GM21423 (cell line): ENCODE data around the gene MIAT.

Experiments
- ATAC-seq: cut with Tn5 transposase; IDR thresholded peaks from one replicate; pipeline ENCODE4 v1.9.1; 2021; ENCODE audit warnings: mild to moderate bottlenecking, moderate library complexity; ENCODE audit not compliant: unreplicated experiment

Gene MIAT

GRCh38 chr22:26631282-26631681 lies 26.1 kb upstream of the MIAT start:
- no peak for ATAC-seq

- no peak for ATAC-seq
These were observed 24.8 kb upstream of the MIAT start for GRCh38 chr22:26632422-26633155.

- no peak for ATAC-seq
These were observed 23.2 kb upstream of the MIAT start for GRCh38 chr22:26634189-26634588.

- ATAC-seq, result no peak
These were observed 22.3 kb upstream of the MIAT start for GRCh38 chr22:26635117-26635516.

- no peak for ATAC-seq
These were observed 21.1 kb upstream of the MIAT start for GRCh38 chr22:26636296-26636695.

GRCh38 chr22:26642465-26643417 lies 14.6 kb upstream of the MIAT start:
- no peak for ATAC-seq

- no peak for ATAC-seq
These were observed 13.8 kb upstream of the MIAT start for GRCh38 chr22:26643418-26644100.

- no peak for ATAC-seq
These were observed 11.2 kb upstream of the MIAT start for GRCh38 chr22:26646158-26646557.

GRCh38 chr22:26648011-26648497 lies 9.3 kb upstream of the MIAT start:
- ATAC-seq, result no peak

GRCh38 chr22:26648528-26649388 lies 8.6 kb upstream of the MIAT start:
- ATAC-seq, result no peak

- ATAC-seq, result no peak
These were observed 6.5 kb upstream of the MIAT start for GRCh38 chr22:26650722-26651421.

GRCh38 chr22:26651815-26652214 lies 5.6 kb upstream of the MIAT start:
- ATAC-seq, result no peak

GRCh38 chr22:26658161-26658560 lies 773 bp downstream of the MIAT start:
- ATAC-seq, result no peak

- peak; percentile 59 for ATAC-seq
These were observed 1.5 kb downstream of the MIAT start for GRCh38 chr22:26658671-26659478.

- no peak for ATAC-seq
These were observed 3.0 kb downstream of the MIAT start for GRCh38 chr22:26660356-26660755.

GRCh38 chr22:26660961-26661578 lies 3.7 kb downstream of the MIAT start:
- no peak for ATAC-seq

GRCh38 chr22:26662160-26662559 lies 4.8 kb downstream of the MIAT start:
- no peak for ATAC-seq

GRCh38 chr22:26663374-26663923 lies 6.1 kb downstream of the MIAT start:
- ATAC-seq, result no peak
